MV-4-11 (cell line): ENCODE results near the gene HOMER2.
"Not testable (repeated sequence)": the region's sequence is repeated elsewhere in the genome, so short reads cannot be mapped to it uniquely, and the experiment has no call there.

Source experiments
- DNase-seq: peaks from one replicate; lab custom pipeline; 2025; lab: John Stamatoyannopoulos, UW

Gene HOMER2

GRCh38 chr15:82964890-82965289, 12.4 kb upstream of the HOMER2 start:
- DNase-seq: no peak

DNA sequence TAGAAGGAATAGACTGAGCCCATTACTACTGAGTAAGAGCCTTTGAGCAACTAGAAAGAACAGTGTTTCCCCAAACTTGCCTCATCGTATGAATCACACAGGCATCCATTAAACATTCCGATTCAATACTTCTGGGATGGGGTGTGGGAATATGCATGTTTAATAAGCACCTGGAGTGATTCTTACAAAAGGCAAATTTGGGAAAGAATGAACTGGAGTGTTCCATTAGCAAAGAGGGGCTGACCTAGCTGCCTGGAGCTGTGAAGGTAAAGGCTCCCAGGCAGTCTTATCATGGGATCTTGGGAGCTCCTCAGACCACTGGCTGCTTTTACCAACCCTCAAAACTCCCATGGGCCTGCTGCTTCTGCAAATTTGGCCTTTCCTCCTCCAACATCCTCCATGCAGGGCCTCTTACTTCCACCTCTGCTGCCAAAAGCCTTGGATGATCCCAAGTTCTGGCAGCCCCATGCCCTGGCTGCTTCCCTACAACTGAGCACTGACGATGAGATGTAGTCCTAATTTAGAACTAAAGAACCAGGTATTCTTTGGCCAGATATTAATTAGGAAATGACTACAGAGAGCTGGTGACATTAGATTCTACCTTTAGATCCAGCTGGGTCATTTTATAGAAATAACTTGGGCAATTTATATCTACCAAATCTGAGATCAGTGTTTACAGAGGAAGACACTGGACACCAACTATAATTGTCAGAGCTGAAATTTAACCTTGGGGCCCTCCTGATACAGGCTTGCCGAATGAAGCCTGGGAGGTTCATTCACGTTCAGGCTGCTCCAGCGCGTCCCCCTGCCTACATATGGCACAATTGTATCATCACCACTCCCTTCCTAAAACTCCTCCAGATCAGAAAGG, 11.2 kb upstream of the HOMER2 start:
- no peak for DNase-seq

- DNase-seq: no peak
Observed at GRCh38 chr15:82960766-82961165, 8.2 kb upstream of the HOMER2 start.

DNA sequence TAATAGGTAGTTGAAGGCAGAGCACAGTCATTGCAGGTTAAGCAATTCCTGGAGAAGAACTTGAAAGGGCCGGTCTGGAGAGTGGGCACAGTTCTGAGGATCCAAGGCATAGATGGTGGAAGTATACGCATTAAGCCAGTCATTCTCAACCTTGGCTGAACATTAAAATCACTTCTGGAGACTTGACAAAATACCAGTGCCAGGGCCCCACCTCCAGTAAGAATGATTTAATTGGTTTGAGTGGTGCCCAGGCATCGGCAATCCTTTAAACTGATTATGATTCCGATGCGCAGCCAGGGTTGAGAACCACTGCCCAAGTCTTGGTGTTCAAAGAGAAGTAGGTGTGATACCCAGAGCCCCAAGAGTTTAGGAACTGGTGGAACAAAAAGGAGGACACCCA, 6.9 kb upstream of the HOMER2 start:
- no peak for DNase-seq

DNA sequence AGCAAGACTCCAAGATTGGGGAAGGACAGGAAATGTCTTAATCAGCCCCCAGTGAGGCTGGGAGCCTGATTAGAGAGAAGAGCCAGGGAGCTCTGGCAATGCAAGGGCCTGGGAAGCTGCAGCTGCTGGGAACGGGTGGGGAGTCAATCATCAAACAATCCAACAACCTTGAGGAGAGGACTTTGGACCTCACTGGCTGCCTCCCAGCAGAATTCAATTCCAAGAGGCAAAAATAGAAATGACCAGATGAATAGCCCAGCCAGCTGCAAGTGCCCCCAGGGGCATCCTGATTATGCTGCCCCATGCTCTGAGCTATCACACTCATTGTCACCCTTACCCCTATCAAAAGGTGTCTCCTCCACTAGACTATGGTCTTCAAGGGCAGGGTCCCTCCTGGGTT, 6.1 kb upstream of the HOMER2 start:
- DNase-seq: no peak

DNA sequence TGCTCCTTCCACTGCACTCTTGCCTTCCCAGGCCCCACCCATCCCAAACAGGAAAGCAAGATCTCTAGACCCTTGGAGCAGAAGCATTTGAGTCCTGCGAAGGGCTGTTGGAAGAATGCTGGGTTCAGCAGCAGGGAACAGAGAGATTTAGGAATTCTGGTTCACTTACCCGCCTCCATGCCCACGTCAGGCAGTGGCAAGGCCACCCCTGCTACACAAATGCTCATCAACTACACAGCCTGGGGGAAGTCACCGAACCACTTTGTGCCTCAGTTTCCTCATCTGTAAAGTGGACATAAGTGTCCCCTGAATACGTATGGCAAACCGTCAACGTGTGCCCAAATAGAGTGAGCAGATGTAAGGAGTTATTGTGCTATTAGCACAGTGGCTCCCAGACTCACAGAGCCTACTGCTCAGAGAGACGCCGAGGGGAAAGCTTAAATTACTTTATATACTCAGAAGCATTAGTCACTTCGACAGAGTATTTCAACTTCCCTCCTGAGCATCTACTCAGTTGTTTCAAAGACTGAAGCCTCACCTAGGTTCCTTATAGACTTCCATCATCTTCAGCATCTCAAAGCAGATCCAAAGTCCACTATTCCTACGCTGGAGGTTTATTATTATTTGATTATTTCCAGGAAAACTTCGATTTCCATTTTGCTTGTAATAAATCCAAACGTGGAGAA, 905 bp downstream of the HOMER2 start:
- no peak for DNase-seq

DNA sequence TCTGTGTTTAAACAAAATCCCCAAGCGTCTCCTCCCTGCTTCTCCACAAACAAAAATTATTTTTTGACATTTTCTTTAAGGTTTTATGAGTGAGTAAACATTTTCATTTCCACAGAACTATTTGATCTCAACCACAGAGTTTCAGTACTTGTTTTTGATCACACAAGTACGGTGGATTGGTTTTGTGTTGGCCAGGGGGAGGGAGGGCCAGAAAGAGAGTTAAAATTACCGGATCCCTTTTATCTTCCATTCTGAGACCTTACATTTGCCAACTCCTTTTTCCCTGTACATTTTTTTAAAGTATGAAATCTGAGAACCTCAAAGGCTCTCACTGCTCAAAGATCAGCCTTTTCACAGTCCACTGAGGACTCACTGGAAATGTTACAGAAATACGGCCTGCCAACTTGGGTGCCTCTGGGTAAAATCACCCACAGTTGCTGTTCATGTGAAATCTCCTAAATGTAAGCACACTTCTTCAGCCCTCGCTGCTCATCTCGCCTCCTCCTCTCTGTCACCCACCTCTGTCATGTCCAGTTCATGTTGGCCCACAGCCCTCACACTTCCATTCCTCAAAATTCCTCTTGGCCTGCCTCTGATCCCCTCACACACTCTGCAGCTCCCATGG, 1.7 kb downstream of the HOMER2 start:
- peak; percentile 48 for DNase-seq

DNA sequence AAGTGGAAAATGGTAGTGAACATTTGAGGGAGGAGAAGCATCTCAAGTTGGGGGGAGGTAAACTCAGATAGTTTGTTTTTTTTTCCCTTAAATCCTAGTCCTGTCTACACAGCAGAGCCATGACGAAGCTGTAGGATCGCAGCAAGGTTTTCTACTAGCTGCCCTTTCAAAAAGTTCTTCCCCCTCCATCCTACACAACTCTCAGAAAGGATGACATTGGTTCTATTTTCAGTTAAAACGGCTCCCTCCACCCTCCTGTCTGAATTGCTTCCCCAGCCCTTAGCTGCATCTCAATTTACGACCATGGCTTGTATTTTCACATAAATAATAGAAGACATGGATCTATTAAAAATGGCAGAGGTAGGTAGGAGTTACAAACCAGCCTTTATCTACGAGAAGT, 2.2 kb downstream of the HOMER2 start:
- DNase-seq: no peak

GRCh38 chr15:82946155-82946701, 6.3 kb downstream of the HOMER2 start:
- no peak for DNase-seq

DNA sequence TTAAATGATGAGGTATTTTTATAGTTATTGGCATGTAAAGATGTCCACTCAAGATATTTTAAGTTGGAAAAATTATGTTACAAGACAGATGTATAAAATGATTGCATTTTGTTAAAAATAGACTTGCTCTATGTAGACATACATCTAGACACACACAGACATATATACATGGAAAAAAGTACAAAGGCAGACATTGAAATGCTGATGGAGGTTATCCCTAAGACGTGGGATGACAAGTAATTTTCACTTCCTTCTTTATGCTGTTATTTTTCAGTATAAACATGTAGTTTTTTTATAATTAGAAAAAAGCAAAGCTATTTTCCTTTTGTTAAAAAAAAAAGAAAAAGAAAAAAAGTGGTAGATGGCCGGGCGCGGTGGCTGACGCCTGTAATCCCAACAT, 7.2 kb downstream of the HOMER2 start:
- peak; percentile 11 for DNase-seq

DNA sequence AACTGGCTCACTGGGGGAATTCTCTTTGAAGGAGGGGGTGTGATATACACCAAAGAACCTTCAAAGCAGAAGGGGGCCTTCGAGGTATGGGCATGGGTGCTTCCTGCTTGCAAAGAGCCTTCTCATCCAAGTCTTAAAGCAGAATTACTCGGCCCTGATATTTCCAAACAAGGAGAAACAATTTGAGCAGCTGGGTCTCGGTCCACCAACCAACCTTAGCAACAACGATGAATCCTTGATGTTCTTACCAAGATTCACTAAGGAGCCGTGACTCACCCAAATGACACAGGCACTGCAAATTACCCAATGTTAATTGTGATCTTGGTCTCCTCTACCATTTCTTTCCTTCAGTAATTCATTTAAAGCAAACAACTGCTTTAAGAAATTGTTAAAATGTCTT, 7.7 kb downstream of the HOMER2 start:
- peak; percentile 14 for DNase-seq

GRCh38 chr15:82944056-82944455, 8.5 kb downstream of the HOMER2 start:
- no peak for DNase-seq

- no peak for DNase-seq
Observed at GRCh38 chr15:82943176-82943575, 9.3 kb downstream of the HOMER2 start.

DNA sequence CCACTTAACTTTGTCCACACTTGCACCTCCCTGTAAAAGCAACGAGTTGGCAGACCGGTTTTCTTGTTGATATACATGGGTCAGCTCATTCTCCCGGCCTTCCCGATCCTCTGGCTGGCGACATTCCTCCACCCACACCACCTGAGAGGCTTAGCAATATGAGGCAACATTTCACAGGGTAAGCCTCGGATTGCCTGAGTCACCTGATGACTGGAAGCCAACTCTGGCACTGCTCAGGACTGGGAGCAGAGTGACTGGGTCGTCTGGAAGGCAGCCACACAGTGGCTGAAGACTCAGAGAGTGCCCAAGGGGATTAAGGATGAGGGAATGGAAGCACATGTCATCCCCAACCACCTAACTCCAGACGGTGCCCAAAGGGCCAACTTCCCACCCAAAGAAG, 9.8 kb downstream of the HOMER2 start:
- DNase-seq: no peak

DNA sequence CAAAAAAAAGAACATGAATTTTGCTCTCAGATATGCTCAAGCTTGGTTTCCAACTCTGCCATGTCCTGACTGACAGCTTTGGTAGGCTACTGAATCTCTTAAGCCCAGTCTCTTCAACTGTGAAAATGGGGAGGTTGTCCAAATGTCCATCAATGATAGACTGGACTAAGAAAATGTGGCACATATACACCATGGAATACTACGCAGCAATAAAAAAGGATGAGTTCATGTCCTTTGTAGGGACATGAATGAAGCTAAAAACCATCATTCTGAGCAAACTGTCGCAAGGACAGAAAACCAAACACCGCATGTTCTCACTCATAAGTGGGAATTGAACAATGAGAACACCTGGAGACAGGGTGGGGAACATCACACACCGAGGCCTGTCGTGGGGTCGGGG, 12.8 kb downstream of the HOMER2 start:
- not testable (repeated sequence) for DNase-seq

GRCh38 chr15:82937712-82938058, 14.8 kb downstream of the HOMER2 start:
- no peak for DNase-seq

- no peak for DNase-seq
Observed at GRCh38 chr15:82936966-82937711, 15.4 kb downstream of the HOMER2 start.

DNA sequence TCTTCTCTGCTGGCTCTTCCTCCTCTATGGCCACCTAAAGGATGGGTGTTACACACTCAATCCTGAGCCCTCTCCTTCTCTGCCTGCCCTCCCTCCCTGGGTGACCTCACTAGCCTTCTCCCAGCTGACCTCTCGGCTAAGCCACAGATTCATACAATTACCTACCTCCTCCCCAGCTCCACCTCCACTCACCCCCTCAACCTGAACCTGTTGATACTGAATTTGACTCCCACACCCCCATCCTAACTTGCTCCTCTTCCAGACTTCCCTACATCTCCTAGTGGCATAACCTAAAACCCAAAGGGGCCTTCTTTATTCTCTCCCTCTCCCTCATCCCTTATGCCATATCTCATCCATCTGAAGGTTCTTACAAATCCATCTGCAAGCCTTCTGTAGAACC, 17.1 kb downstream of the HOMER2 start:
- DNase-seq: no peak

GRCh38 chr15:82934100-82934880, 18.2 kb downstream of the HOMER2 start:
- DNase-seq: no peak

DNA sequence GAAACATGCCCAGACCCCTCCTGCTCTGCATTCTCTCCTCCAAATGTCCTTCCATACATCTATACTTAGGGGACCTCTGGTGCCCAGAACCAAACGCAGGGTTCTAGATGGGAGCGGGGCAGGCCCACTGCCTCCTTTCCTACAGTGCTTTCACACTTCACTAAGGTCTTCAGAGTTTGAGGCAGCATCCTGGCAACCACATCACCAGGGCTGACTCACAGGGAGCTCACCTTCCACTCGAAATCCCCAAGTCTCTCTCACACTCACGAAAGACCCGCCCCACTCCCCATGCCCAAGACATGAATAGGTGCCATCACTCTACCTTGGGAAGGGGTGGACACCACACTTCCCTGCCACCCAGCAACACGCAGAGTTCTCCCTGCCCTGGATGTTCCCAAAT, 18.9 kb downstream of the HOMER2 start:
- DNase-seq: no peak

DNA sequence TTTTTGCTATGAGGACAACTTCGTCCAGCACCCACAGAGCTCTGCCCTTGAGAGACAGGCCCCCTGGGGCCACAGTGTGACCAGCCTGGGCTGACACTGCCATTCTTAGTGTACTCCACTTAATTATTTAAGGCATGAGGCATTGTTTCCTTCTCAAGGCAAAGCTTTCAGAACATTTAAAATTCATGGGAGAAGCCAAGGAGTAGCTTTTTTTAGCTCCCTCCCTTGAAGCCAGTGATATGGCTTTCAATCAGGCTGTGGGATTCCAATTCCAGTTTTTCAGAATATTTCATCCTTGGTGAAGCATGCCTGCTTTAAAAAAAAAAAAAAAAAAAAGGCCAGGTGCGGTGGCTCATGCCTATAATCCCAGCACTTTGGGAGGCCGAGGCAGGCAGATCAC, 21.3 kb downstream of the HOMER2 start:
- DNase-seq: no peak
